WERI-Rb-1 (cell line): ENCODE measurements around the gene FGF16.

Experiments used
- DNase-seq: peaks from one replicate; pipeline ENCODE4 v3.0.0-alpha.2; 2020
- H3K27ac ChIP-seq: fragments of 250-450 bp; sonication (Bioruptor Pico); 2 replicates; pipeline ENCODE4 v1.5.1; 2020; ENCODE audit warnings: mild to moderate bottlenecking, moderate library complexity
- H3K27me3 ChIP-seq: fragments of 250-450 bp; sonication (Bioruptor Pico); 2 replicates; pipeline ENCODE4 v1.5.1; 2021; ENCODE audit warnings: mild to moderate bottlenecking, low read depth, moderate library complexity; ENCODE audit not compliant: insufficient read depth, severe bottlenecking
- H3K36me3 ChIP-seq: fragments of 250-450 bp; sonication (Bioruptor Pico); 2 replicates; pipeline ENCODE4 v1.5.1; 2020; ENCODE audit warnings: mild to moderate bottlenecking, moderate library complexity
- H3K4me3 ChIP-seq: 2 replicates; pipeline ENCODE4 v1.5.1; 2011; ENCODE audit warnings: low read depth, mild to moderate bottlenecking, control low read depth, low read length
- H3K9me3 ChIP-seq: fragments of 250-450 bp; sonication (Bioruptor Pico); 2 replicates; pipeline ENCODE4 v1.5.1; 2021; ENCODE audit warnings: mild to moderate bottlenecking, moderate library complexity; ENCODE audit not compliant: severe bottlenecking
- TF ChIP-seq, protein P1 (sequence below): IDR thresholded peaks from 2 replicates; pipeline ENCODE4 v1.5.1; 2011; ENCODE audit warnings: low read depth, mild to moderate bottlenecking, control low read depth, inconsistent platforms, low read length

Gene FGF16

DNA sequence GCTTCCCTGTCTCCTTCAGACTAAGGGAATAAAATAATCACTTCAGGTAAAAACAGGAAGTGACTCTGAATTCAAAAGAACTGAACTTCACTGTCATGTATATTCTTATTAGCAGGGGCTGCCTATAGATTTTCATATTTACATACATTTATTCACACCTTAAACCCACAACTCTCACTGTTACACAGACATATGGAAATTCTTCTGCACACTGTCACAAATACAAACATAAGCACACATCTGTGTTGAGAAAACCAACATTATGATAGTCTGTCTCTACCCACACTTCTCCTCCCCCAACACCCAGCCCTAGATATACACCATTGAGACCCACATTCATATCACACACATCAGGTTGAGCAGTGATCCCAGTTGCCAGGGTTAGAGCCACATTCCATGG lies 5.7 kb upstream of the FGF16 start:
- Histone ChIP-seq H3K36me3 (no peaks in the 10 kb centered on the region), H3K27me3 (no peaks in the 10 kb centered on the region), H3K9me3 (no peaks in the 10 kb centered on the region), H3K27ac (no peak overlapping the region), H3K4me3 (no peak overlapping the region)
- no peak for DNase-seq
- TF ChIP-seq, protein P1, sequence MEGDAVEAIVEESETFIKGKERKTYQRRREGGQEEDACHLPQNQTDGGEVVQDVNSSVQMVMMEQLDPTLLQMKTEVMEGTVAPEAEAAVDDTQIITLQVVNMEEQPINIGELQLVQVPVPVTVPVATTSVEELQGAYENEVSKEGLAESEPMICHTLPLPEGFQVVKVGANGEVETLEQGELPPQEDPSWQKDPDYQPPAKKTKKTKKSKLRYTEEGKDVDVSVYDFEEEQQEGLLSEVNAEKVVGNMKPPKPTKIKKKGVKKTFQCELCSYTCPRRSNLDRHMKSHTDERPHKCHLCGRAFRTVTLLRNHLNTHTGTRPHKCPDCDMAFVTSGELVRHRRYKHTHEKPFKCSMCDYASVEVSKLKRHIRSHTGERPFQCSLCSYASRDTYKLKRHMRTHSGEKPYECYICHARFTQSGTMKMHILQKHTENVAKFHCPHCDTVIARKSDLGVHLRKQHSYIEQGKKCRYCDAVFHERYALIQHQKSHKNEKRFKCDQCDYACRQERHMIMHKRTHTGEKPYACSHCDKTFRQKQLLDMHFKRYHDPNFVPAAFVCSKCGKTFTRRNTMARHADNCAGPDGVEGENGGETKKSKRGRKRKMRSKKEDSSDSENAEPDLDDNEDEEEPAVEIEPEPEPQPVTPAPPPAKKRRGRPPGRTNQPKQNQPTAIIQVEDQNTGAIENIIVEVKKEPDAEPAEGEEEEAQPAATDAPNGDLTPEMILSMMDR: no peak

DNA sequence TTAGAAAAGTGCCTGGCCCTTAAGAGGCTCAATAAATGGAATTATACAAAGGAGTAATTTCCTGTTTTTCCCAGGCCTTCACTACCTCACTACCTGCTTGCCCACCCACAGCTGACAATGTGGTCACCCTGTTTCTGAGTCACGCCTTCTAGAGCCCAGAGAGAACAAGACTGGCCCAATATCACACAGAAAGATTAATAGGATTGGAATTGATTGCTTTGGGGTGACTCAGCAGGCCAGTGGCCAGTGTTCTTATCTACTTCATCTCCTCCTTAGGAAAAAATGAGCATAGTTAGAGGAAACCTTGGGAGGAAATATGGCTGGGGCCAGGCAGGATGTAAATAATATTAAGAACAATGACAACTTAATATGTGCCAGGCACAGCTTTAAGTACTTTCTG lies 4.5 kb upstream of the FGF16 start:
- no peaks in the 10 kb centered on the region for H3K9me3 ChIP-seq
- no peak overlapping the region for H3K4me3 ChIP-seq
- no peak overlapping the region for H3K27ac ChIP-seq
- H3K36me3 ChIP-seq: no peaks in the 10 kb centered on the region
- TF ChIP-seq, protein P1: no peak
- H3K27me3 ChIP-seq: no peaks in the 10 kb centered on the region
- no peak for DNase-seq

DNA sequence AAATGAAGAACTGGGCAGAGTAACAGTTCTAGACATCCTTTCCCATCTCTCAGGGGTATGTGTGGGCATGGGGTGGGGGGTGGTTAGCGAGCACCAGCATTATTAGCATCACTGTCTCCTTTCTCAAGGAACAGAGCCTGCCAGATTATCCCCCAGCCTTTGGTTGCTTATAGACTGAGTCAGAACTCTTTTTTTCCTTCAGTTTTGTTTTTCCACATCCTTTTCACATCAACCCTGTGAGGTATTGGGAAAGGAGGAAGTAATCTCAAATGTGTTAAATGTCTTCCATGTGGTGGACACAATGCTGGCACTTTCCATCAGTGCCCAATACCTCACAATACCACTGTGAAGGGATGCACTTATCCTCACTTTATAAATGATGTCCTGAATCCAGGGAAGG lies 3.1 kb upstream of the FGF16 start:
- H3K9me3 ChIP-seq: no peaks in the 10 kb centered on the region
- H3K4me3 ChIP-seq: no peak overlapping the region
- H3K27me3 ChIP-seq: no peaks in the 10 kb centered on the region
- no peak for DNase-seq
- no peaks in the 10 kb centered on the region for H3K36me3 ChIP-seq
- TF ChIP-seq, protein P1: no peak
- H3K27ac ChIP-seq: no peak overlapping the region

DNA sequence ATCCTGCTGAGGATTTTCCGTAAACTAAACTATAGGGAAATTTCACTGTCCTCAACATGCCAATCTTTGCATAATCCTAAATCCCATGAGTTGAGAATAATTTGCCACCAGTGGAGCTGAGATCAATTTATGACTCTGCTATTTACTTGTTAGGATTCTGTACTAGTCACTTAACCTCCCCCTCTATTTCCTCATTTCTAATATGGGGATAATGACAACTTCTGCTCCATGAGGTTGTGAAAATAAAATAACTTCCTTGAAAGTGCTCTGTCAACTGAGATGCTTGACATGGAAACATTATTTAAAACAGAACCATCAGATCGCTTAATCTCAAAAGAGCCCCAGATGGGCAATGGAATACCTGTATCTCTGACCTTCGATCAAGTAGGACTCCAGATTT lies 2.6 kb upstream of the FGF16 start:
- H3K27me3 ChIP-seq: no peaks in the 10 kb centered on the region
- H3K9me3 ChIP-seq: no peaks in the 10 kb centered on the region
- H3K4me3 ChIP-seq: no peak overlapping the region
- H3K27ac ChIP-seq: no peak overlapping the region
- H3K36me3 ChIP-seq: no peaks in the 10 kb centered on the region
- TF ChIP-seq, protein P1: no peak
- no peak for DNase-seq

DNA sequence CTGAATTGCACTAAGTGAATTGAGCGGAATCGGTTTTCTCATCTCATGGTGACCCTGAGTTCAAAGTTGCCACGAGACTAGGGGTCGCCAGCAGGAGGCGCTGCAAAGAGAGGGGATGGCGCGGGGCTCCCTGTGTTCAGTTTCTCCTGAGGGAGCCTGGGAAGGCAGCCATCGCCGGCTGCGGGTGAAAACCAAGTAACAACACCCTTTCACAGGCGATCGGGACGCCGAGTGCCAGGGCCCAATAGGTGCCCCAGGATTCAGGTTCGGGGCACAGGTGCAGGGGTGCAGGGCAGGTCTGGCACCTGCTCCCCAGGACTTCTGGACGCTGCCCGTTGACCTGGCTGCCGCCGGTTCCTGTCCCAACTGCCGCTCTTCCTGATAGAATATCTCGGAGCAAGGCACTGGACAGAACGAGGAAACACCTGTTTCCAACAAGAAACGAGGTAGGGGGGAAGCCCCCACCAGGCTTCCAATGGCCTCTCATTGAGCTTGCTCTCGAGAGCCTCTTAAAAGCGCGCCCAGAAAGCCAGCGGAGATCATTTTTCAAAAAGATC lies 1.1 kb upstream of the FGF16 start:
- no peak overlapping the region for H3K4me3 ChIP-seq
- no peak for DNase-seq

More for the DNA sequence above, 1.1 kb upstream of the FGF16 start:
- H3K27me3 ChIP-seq: peaks cover 2% of the 10 kb centered on the region
- no peaks in the 10 kb centered on the region for H3K36me3 ChIP-seq
- no peak overlapping the region for H3K27ac ChIP-seq
- H3K9me3 ChIP-seq: no peaks in the 10 kb centered on the region
- TF ChIP-seq, protein P1: 0 out of 2 replicates have a peak, but pooled peaks have one; percentile 8
